Stomach (tissue), 4 donors: Measurements from ENCODE around the gene MACO1.

Experiments
- EP300 ChIP-seq: sonication (generic); formaldehyde crosslinking; IDR thresholded peaks from one replicate; pipeline ENCODE4 v1.6.1; 2017; ENCODE audit warnings: antibody characterized with exemption
- POLR2A ChIP-seq, 4 donors: fragments of 450-650 bp; IDR thresholded peaks; one replicate each; pipeline ENCODE4 v1.6.1; 2016; ENCODE audit warnings: antibody characterized with exemption in 4 of 4, control low read depth in 2 of 4, mild to moderate bottlenecking in 1 of 4, moderate library complexity in 1 of 4
- POLR2AphosphoS5 ChIP-seq, 3 donors: sonication (generic); formaldehyde crosslinking; IDR thresholded peaks; one replicate each; pipeline ENCODE4 v1.6.1; 2016; ENCODE audit warnings: antibody characterized with exemption in 3 of 3
- TF ChIP-seq, protein P1 (sequence below), 7 experiments: fragments of 450-650 bp in 4 of 7; fragments of 200-600 bp in 3 of 7; sonication (generic) in 3 of 7; IDR thresholded peaks; one replicate each; pipeline ENCODE4 v1.5.1; 2016 to 2019; ENCODE audit warnings: antibody characterized with exemption in 7 of 7, control low read depth in 2 of 7, mild to moderate bottlenecking in 1 of 7

DNA sequence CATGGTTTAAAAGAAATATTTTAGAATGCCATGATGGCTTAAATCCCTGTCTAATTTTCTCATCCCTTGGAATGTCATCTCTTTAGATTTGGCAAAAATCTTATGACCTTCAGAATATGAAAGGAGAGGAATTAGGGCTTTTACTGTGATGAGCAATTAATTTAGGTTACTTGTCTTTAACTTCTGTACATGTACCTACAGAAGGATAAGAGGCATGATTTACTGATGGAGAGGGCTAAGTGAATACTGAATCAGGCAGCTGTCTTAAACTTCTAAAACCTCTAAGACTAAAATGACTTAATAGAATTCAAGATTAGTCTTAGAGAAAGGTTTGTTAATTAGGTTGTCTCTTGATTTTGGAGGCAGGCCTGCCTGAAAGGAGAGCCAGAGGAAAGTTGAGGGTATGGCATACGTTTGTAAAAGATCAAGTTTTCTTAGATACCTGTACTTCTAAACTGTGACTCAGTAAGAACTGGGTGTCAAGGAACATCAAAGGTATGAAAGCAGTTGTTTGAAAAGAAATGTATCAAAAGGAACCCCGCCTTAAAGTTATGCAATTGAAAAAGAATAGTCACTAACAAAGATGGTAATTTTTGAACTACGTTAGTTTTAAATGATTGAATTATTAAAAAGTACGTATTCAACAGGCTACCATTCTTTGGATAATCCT is 12.5 kb downstream of the MACO1 start:
- TF ChIP-seq POLR2A (IDR thresholded peaks at IDR 0.05) (no peak), EP300 (no peak), POLR2AphosphoS5 (IDR thresholded peaks at IDR 0.05) (no peak)
- TF ChIP-seq, protein P1, sequence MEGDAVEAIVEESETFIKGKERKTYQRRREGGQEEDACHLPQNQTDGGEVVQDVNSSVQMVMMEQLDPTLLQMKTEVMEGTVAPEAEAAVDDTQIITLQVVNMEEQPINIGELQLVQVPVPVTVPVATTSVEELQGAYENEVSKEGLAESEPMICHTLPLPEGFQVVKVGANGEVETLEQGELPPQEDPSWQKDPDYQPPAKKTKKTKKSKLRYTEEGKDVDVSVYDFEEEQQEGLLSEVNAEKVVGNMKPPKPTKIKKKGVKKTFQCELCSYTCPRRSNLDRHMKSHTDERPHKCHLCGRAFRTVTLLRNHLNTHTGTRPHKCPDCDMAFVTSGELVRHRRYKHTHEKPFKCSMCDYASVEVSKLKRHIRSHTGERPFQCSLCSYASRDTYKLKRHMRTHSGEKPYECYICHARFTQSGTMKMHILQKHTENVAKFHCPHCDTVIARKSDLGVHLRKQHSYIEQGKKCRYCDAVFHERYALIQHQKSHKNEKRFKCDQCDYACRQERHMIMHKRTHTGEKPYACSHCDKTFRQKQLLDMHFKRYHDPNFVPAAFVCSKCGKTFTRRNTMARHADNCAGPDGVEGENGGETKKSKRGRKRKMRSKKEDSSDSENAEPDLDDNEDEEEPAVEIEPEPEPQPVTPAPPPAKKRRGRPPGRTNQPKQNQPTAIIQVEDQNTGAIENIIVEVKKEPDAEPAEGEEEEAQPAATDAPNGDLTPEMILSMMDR (IDR thresholded peaks at IDR 0.05): no peak
